ENCODE measurements around the gene PRIMPOL. TPM values are rescaled to one million over a fixed set of nuclear protein-coding genes. Genes with fewer than 3 reads are reported as not detected.
"Not testable (repeated sequence)": the region's sequence is repeated elsewhere in the genome, so short reads cannot be mapped to it uniquely, and the experiment has no call there.

The PRIMPOL gene
- total RNA-seq, 4 donors from 2014 or later: 13.3 to 33.0 (median 25.0) TPM

DNA sequence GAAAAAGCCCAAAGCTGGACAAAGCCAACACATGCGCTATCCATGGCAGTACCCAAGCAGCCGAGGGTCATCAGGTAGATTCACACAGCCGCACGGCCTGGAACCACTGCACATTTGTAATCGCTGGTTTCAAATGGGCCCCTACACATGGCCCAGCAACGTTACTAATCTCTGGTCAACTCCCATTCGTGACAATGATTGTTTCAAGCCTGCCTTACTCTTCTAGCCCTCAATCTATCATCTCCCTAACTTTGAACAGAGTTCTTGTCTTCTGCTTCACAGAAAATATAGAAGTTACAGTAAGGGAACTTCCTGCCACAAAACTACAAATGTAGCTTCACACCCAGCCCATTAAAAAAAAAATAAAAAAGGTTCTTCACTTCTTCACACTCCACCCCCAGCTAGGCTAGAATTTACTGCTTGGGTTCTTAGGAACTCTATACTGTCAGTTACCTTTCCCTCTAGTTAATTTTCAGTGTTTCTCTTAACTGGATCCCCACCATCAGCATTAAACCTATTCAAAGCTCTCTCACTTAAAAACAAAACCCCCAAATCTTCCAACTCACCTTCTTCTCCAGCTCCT, 24.5 kb upstream of the PRIMPOL start:
- Histone ChIP-seq H3K4me1 (no peaks in the 10 kb centered on the region), H3K9me3 (no peaks in the 10 kb centered on the region), H3K4me3 (no peak overlapping the region), H3K27ac (no peak overlapping the region), H3K27me3 (no peaks in the 10 kb centered on the region), H3K36me3 (peaks cover 0 to 31% (median 3%) of the 10 kb centered on the region in 3 donors)
- no peak for DNase-seq
- TF ChIP-seq, protein P1, sequence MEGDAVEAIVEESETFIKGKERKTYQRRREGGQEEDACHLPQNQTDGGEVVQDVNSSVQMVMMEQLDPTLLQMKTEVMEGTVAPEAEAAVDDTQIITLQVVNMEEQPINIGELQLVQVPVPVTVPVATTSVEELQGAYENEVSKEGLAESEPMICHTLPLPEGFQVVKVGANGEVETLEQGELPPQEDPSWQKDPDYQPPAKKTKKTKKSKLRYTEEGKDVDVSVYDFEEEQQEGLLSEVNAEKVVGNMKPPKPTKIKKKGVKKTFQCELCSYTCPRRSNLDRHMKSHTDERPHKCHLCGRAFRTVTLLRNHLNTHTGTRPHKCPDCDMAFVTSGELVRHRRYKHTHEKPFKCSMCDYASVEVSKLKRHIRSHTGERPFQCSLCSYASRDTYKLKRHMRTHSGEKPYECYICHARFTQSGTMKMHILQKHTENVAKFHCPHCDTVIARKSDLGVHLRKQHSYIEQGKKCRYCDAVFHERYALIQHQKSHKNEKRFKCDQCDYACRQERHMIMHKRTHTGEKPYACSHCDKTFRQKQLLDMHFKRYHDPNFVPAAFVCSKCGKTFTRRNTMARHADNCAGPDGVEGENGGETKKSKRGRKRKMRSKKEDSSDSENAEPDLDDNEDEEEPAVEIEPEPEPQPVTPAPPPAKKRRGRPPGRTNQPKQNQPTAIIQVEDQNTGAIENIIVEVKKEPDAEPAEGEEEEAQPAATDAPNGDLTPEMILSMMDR (IDR thresholded peaks at IDR 0.05): no peak
- no peak for TF ChIP-seq POLR2A (IDR thresholded peaks at IDR 0.05)

DNA sequence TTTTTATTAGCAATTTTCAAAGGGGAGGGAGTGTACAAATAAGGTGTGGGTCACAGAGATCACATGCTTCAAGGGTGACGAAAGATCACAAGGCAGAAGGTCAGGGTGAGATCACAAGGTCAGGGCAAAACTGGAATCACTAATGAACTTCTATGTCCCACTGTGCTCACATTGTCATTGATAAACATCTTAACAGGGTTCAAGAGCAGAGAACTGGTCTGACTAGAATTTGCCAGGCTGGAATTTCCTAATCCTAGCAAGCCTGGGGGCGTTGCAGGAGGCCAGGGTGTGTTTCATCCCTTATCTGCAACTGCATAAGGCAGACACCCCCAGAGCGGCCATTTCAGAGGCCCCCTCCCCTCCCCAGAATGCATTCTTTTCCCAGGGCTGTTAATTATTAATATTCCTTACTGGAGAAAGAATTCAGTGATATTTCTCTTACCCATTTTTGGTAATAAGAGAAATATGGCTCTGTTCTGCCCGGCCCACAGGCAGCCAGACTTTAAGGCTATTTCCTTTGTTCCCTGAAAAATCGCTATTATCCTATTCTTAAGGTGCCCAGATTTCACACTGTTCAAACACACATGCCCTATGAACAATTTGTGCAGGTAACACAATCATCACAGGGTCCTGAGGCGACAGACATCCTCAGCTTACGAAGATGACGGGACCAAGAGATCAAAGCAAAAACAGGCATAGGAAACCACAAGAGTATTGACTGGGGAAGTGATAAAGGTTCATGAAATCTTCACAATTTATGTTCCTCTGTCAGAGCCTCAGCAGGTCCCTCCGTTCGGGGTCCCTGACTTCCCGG, 23.5 kb upstream of the PRIMPOL start:
- not testable (repeated sequence) for H3K27me3 ChIP-seq, H3K4me3 ChIP-seq, H3K9me3 ChIP-seq, DNase-seq, H3K27ac ChIP-seq, H3K4me1 ChIP-seq
- peaks cover 0 to 40% (median 3%) of the 10 kb centered on the region in 3 donors for H3K36me3 ChIP-seq

DNA sequence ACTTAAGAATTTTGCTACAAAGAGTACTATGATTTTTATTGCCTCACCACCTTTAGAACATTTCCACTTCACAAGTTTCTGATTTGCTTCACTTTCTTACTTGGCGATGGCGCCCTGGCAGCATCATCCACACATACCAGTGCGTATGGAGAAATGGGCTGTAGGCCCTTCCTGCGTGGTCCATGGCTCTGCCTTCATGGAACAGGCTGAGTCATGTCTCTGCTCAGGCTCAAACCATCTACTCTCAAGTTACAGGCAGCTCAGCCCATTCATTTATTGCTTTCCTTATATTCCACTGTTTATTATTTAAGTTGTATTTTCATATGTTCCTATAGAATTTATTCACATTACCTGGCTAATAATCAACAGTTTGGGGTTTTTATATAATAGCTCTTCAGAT, 21.4 kb upstream of the PRIMPOL start:
- Histone ChIP-seq H3K27ac (no peak overlapping the region), H3K36me3 (peaks cover 0 to 49% (median 3%) of the 10 kb centered on the region in 3 donors), H3K4me1 (no peaks in the 10 kb centered on the region), H3K27me3 (no peaks in the 10 kb centered on the region), H3K9me3 (no peaks in the 10 kb centered on the region), H3K4me3 (no peak overlapping the region)
- no peak for DNase-seq
- TF ChIP-seq POLR2A (IDR thresholded peaks at IDR 0.05): no peak
- TF ChIP-seq, protein P1 (IDR thresholded peaks at IDR 0.05): no peak

DNA sequence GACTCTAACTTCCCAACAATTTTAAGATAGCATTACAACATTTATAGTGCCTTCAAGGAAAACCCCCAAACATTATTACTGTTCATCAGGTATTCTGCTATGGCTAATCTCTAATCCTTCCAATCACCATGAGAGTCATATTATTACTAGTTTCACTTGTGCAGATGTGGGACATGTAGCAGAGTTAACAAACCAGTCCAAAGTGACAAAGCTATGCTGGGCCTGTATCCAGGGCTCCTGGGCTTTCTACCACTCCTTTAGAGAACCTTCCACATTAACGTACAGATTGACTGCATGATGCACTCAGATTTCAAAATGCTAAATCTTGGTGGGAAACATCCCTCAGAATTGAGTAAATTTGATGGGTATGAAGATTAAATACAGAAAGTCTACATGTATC, 16.7 kb upstream of the PRIMPOL start:
- TF ChIP-seq, protein P1 (IDR thresholded peaks at IDR 0.05): no peak
- TF ChIP-seq POLR2A (IDR thresholded peaks at IDR 0.05): no peak
- no peaks in the 10 kb centered on the region for H3K27me3 ChIP-seq
- no peaks in the 10 kb centered on the region for H3K9me3 ChIP-seq
- peaks cover 0 to 76% (median 3%) of the 10 kb centered on the region in 3 donors for H3K36me3 ChIP-seq
- no peak overlapping the region for H3K4me3 ChIP-seq
- no peak for DNase-seq
- no peaks in the 10 kb centered on the region for H3K4me1 ChIP-seq
- no peak overlapping the region for H3K27ac ChIP-seq

DNA sequence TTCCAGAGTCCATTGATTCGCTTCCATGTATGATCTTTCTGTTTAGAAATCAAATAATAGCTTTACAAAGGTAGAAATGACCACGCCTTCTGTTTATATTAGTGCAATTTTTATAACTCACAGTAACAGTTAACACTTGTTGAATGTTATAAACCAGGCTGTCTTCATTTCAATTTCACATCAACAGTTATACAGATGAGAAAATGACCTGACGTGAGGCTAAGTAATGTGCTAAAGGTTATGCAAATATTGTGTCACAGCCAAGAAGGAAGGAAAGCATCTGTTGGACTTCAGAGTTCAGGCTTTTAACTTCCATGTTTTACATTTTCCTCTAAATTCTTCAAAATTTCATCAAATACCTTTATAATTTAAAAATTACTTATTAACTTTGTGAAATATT, 14.2 kb upstream of the PRIMPOL start:
- Histone ChIP-seq H3K4me1 (no peaks in the 10 kb centered on the region), H3K27ac (no peak overlapping the region), H3K36me3 (peaks cover 0 to 65% (median 0%) of the 10 kb centered on the region in 3 donors), H3K4me3 (no peak overlapping the region), H3K9me3 (no peaks in the 10 kb centered on the region), H3K27me3 (no peaks in the 10 kb centered on the region)
- no peak for TF ChIP-seq POLR2A (IDR thresholded peaks at IDR 0.05)
- TF ChIP-seq, protein P1 (IDR thresholded peaks at IDR 0.05): no peak
- no peak for DNase-seq

DNA sequence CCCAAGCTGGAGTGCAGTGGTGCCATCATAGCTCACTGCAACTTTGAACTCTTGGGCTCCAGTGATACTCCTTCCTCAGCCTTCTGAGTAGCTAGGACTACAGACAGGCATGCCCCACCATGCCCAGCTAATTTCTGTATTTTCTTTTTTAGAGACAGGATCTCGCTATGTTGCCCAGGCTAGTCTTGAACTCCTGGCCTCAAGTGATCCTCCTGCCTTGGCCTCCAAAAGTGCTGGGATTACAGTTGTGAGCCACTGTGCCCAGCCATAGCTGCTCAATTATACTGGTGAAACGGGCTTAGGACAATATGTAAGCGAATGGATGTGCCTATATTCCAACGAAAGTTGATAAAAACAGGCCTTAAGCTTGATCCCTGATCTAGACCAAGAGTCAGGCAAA, 13.4 kb upstream of the PRIMPOL start:
- Histone ChIP-seq H3K27me3 (no peaks in the 10 kb centered on the region), H3K4me3 (no peak overlapping the region), H3K36me3 (peaks cover 0 to 58% (median 0%) of the 10 kb centered on the region in 3 donors), H3K9me3 (no peaks in the 10 kb centered on the region), H3K27ac (no peak overlapping the region), H3K4me1 (no peaks in the 10 kb centered on the region)
- no peak for DNase-seq
- TF ChIP-seq, protein P1 (IDR thresholded peaks at IDR 0.05): no peak
- TF ChIP-seq POLR2A (IDR thresholded peaks at IDR 0.05): no peak

Data from Peyer's patch (tissue), 4 donors.